Liver (tissue), 9 donors: Measurements from ENCODE around the gene BORCS5. TPM values are rescaled to one million over a fixed set of nuclear protein-coding genes. Genes with fewer than 3 reads are reported as not detected.

ENCODE experiments used
- DNase-seq: peaks from one replicate; pipeline ENCODE4 v3.0.0-alpha.2; 2017; ENCODE audit warnings: low spot score
- H3K27ac ChIP-seq, 2 donors: one replicate each; pipeline ENCODE4 v1.7.0; 2013; ENCODE audit warnings: inconsistent platforms in 2 of 2, low read length in 2 of 2, control low read depth in 1 of 2, low read depth in 1 of 2, mild to moderate bottlenecking in 1 of 2
- H3K27me3 ChIP-seq, 4 donors: one replicate each; pipeline versions ENCODE4 v1.6.1 to v1.7.0; 2013; ENCODE audit warnings: low read length in 3 of 4, inconsistent platforms in 1 of 4, mild to moderate bottlenecking in 1 of 4, moderate library complexity in 1 of 4; ENCODE audit not compliant: control insufficient read depth in 4 of 4, insufficient read depth in 4 of 4
- H3K36me3 ChIP-seq, 4 donors: one replicate each; pipeline versions ENCODE4 v1.6.1 to v1.7.0; 2013; ENCODE audit warnings: low read length in 3 of 4, mild to moderate bottlenecking in 3 of 4, low read depth in 1 of 4, moderate library complexity in 1 of 4; ENCODE audit not compliant: control insufficient read depth in 4 of 4, insufficient read depth in 3 of 4
- H3K4me1 ChIP-seq, 4 donors: one replicate each; pipeline versions ENCODE4 v1.6.1 to v1.7.0; 2013; ENCODE audit warnings: low read length in 3 of 4, mild to moderate bottlenecking in 3 of 4, moderate library complexity in 1 of 4; ENCODE audit not compliant: control insufficient read depth in 4 of 4, insufficient read depth in 4 of 4
- H3K4me3 ChIP-seq, 3 donors: one replicate each; pipeline versions ENCODE4 v1.6.1 to v1.7.0; 2013; ENCODE audit warnings: low read length in 3 of 3, control low read depth in 1 of 3, low read depth in 1 of 3, mild to moderate bottlenecking in 1 of 3
- H3K9ac ChIP-seq, 2 donors: one replicate each; pipeline ENCODE4 v1.7.0; 2013; ENCODE audit warnings: low read length in 2 of 2, mild to moderate bottlenecking in 2 of 2, moderate library complexity in 2 of 2, control low read depth in 1 of 2, low read depth in 1 of 2
- H3K9me3 ChIP-seq, 4 donors: one replicate each; pipeline versions ENCODE4 v1.6.1 to v1.7.0; 2013; ENCODE audit warnings: low read length in 3 of 4; ENCODE audit not compliant: control insufficient read depth in 4 of 4
- FOXA1 ChIP-seq: IDR thresholded peaks from 2 replicates; pipeline ENCODE4 v1.6.1; 2016; ENCODE audit warnings: antibody characterized with exemption
- FOXA2 ChIP-seq: IDR thresholded peaks from 2 replicates; pipeline ENCODE4 v1.6.1; 2016; ENCODE audit warnings: antibody characterized with exemption
- GABPA ChIP-seq, 2 donors: IDR thresholded peaks in 1 of 2; conservative IDR thresholded peaks in 1 of 2; 2 replicates each; pipeline ENCODE4 v1.6.1; 2016; ENCODE audit warnings: antibody characterized with exemption in 2 of 2, mild to moderate bottlenecking in 1 of 2, moderate library complexity in 1 of 2
- HNF4A ChIP-seq, 2 donors: conservative IDR thresholded peaks; 2 replicates each; pipeline ENCODE4 v1.6.1; 2016; ENCODE audit warnings: antibody characterized with exemption in 2 of 2, mild to moderate bottlenecking in 2 of 2
- HNF4G ChIP-seq: IDR thresholded peaks from 2 replicates; pipeline ENCODE4 v1.6.1; 2016; ENCODE audit warnings: antibody characterized with exemption
- JUND ChIP-seq, 2 donors: IDR thresholded peaks; 2 replicates each; pipeline ENCODE4 v1.6.1; 2016; ENCODE audit warnings: antibody characterized with exemption in 2 of 2
- NR2F2 ChIP-seq: IDR thresholded peaks from 2 replicates; pipeline ENCODE4 v1.6.1; 2016; ENCODE audit warnings: antibody characterized with exemption
- REST ChIP-seq: IDR thresholded peaks from 2 replicates; pipeline ENCODE4 v1.6.1; 2016; ENCODE audit warnings: antibody characterized with exemption, mild to moderate bottlenecking
- RXRA ChIP-seq, 2 donors: IDR thresholded peaks; 2 replicates each; pipeline ENCODE4 v1.6.1; 2017 to 2018; ENCODE audit warnings: antibody characterized with exemption in 2 of 2, mild to moderate bottlenecking in 1 of 2
- SP1 ChIP-seq: IDR thresholded peaks from 2 replicates; pipeline ENCODE4 v1.6.1; 2018; ENCODE audit warnings: antibody characterized with exemption, mild to moderate bottlenecking
- TAF1 ChIP-seq: conservative IDR thresholded peaks from 2 replicates; pipeline ENCODE4 v1.6.1; 2016; ENCODE audit warnings: antibody characterized with exemption, mild to moderate bottlenecking
- YY1 ChIP-seq: IDR thresholded peaks from 2 replicates; pipeline ENCODE4 v1.6.1; 2016; ENCODE audit warnings: antibody characterized with exemption, mild to moderate bottlenecking
- ZBTB33 ChIP-seq: IDR thresholded peaks from 2 replicates; pipeline ENCODE4 v1.6.1; 2016; ENCODE audit warnings: antibody characterized with exemption
- WGBS: extraction: QIAGEN DNeasy Blood & Tissue Kit; methylation state at CpG from one replicate; pipeline ENCODE4 v1.1.7; 2013; 5-methylcytosine and 5-hydroxymethylcytosine counted together
- polyA plus RNA-seq, 2 donors: library from polyadenylated mRNA; stranded (reverse) in 1 of 2; unstranded in 1 of 2; fragments of 200-250 nt in 1 of 2; fragments of >200 nt in 1 of 2; fragmentation: Nextera tagmentation in 1 of 2; extraction: Ambion mirVana in 1 of 2; gene quantifications; one replicate each; pipeline versions ENCODE4 v1.2.1 to v1.2.3, GENCODE V29; 2013 to 2015
- total RNA-seq, 2 donors: library from RNA; depleted of rRNA; stranded (reverse); fragments of >200 nt; gene quantifications; one replicate each; pipeline ENCODE4 v1.2.3, GENCODE V29; 2014
- donor health status: healthy.
- donor health status: healthy.
- donor health status: healthy.
- donor health status: healthy.
- donor health status: healthy.

The BORCS5 gene
- total and polyA plus RNA-seq, 4 donors, result 4.5 to 11.4 (median 8.1) TPM

- TF ChIP-seq GABPA (IDR thresholded peaks at IDR 0.05 in 1 of 2, conservative IDR thresholded peaks at IDR 0.05 in 1 of 2) (no peak), YY1 (no peak), FOXA1 (no peak), REST (no peak), JUND (IDR thresholded peaks at IDR 0.05) (no peak), HNF4G (no peak), HNF4A (conservative IDR thresholded peaks at IDR 0.05) (no peak)
- no peak overlapping the region for H3K4me3 ChIP-seq
- WGBS, result 80% methylated on average over 4 of the region's 4 CpGs
- H3K4me1 ChIP-seq, result peaks cover 8 to 26% (median 10%) of the 10 kb centered on the region in 4 donors
- peak overlapping the region; percentile 76 to 85 for H3K27ac ChIP-seq
- DNase-seq, result no peak
- no peaks in the 10 kb centered on the region for H3K36me3 ChIP-seq
- peak overlapping the region in 1 of 2 donors; percentile 31 for H3K9ac ChIP-seq
- no peaks in the 10 kb centered on the region for H3K27me3 ChIP-seq
- H3K9me3 ChIP-seq, result no peaks in the 10 kb centered on the region
Measured at GRCh38 chr12:12441843-12442461, 85.1 kb downstream of the BORCS5 start.

GRCh38 chr12:12442548-12443071 is 85.7 kb downstream of the BORCS5 start:
- Histone ChIP-seq H3K4me3 (no peak overlapping the region), H3K27me3 (no peaks in the 10 kb centered on the region), H3K36me3 (no peaks in the 10 kb centered on the region), H3K9ac (peak overlapping the region in 1 of 2 donors; percentile 55), H3K27ac (peak overlapping the region; percentile 76 to 85), H3K4me1 (peaks cover 8 to 26% (median 10%) of the 10 kb centered on the region in 4 donors), H3K9me3 (no peaks in the 10 kb centered on the region)
- no peak for DNase-seq
- no peak for TF ChIP-seq REST
- TF ChIP-seq TAF1, result no peak
- TF ChIP-seq HNF4A (conservative IDR thresholded peaks at IDR 0.05), result no peak
- TF ChIP-seq NR2F2, result peak; percentile 41
- no peak for TF ChIP-seq ZBTB33
- TF ChIP-seq RXRA (IDR thresholded peaks at IDR 0.05), result no peak
- peak; percentile 68 to 78 for TF ChIP-seq JUND (IDR thresholded peaks at IDR 0.05)
- TF ChIP-seq HNF4G, result no peak
- TF ChIP-seq YY1, result no peak
- TF ChIP-seq SP1, result no peak
- no peak for TF ChIP-seq FOXA2
- TF ChIP-seq FOXA1, result no peak
- no peak for TF ChIP-seq GABPA (IDR thresholded peaks at IDR 0.05 in 1 of 2, conservative IDR thresholded peaks at IDR 0.05 in 1 of 2)
- 83% methylated on average over 5 of the region's 5 CpGs for WGBS
